ENCODE measurements around the gene USP36.

- TF ChIP-seq, protein P1, sequence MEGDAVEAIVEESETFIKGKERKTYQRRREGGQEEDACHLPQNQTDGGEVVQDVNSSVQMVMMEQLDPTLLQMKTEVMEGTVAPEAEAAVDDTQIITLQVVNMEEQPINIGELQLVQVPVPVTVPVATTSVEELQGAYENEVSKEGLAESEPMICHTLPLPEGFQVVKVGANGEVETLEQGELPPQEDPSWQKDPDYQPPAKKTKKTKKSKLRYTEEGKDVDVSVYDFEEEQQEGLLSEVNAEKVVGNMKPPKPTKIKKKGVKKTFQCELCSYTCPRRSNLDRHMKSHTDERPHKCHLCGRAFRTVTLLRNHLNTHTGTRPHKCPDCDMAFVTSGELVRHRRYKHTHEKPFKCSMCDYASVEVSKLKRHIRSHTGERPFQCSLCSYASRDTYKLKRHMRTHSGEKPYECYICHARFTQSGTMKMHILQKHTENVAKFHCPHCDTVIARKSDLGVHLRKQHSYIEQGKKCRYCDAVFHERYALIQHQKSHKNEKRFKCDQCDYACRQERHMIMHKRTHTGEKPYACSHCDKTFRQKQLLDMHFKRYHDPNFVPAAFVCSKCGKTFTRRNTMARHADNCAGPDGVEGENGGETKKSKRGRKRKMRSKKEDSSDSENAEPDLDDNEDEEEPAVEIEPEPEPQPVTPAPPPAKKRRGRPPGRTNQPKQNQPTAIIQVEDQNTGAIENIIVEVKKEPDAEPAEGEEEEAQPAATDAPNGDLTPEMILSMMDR (conservative IDR thresholded peaks at IDR 0.05; ENCODE audit: low read length) = no peak
- TF ChIP-seq EZH2phosphoT487 (IDR thresholded peaks at IDR 0.05; ENCODE audit: borderline replicate concordance) = no peak
These were observed 16.7 kb upstream of the USP36 start for GRCh38 chr17:78857266-78857665.

Data from Loucy (cell line).